HG03565 (cell line): ENCODE measurements around the gene CORO1C.
"Not testable (repeated sequence)": the region's sequence is repeated elsewhere in the genome, so short reads cannot be mapped to it uniquely, and the experiment has no call there.

Experiments
- ATAC-seq: cut with Tn5 transposase; IDR thresholded peaks from one replicate; pipeline ENCODE4 v1.9.1; 2021; ENCODE audit warnings: mild to moderate bottlenecking, moderate library complexity; ENCODE audit not compliant: unreplicated experiment

The CORO1C gene

GRCh38 chr12:108620236-108620879 lies 111.0 kb downstream of the CORO1C start:
- ATAC-seq: no peak

GRCh38 chr12:108619369-108620160 lies 111.8 kb downstream of the CORO1C start:
- no peak for ATAC-seq

- not testable (repeated sequence) for ATAC-seq
Measured at GRCh38 chr12:108618953-108619274, 112.4 kb downstream of the CORO1C start.

GRCh38 chr12:108618079-108618952 lies 113.0 kb downstream of the CORO1C start:
- ATAC-seq: peak; percentile 40

- ATAC-seq: peak; percentile 73
Measured at GRCh38 chr12:108616941-108617858, 114.1 kb downstream of the CORO1C start.

GRCh38 chr12:108616359-108616758 lies 115.0 kb downstream of the CORO1C start:
- ATAC-seq: no peak

- no peak for ATAC-seq
Measured at GRCh38 chr12:108615918-108616317, 115.4 kb downstream of the CORO1C start.

- no peak for ATAC-seq
Measured at GRCh38 chr12:108614639-108615038, 116.7 kb downstream of the CORO1C start.

- ATAC-seq: no peak
Measured at GRCh38 chr12:108614041-108614440, 117.3 kb downstream of the CORO1C start.

- ATAC-seq: no peak
Measured at GRCh38 chr12:108613548-108613947, 117.8 kb downstream of the CORO1C start.

- no peak for ATAC-seq
Measured at GRCh38 chr12:108612788-108613282, 118.5 kb downstream of the CORO1C start.

GRCh38 chr12:108611884-108612415 lies 119.4 kb downstream of the CORO1C start:
- ATAC-seq: no peak

GRCh38 chr12:108610856-108611605 lies 120.3 kb downstream of the CORO1C start:
- no peak for ATAC-seq

- ATAC-seq: no peak
Measured at GRCh38 chr12:108610336-108610815, 120.9 kb downstream of the CORO1C start.

GRCh38 chr12:108609537-108610335 lies 121.6 kb downstream of the CORO1C start:
- no peak for ATAC-seq

- ATAC-seq: no peak
Measured at GRCh38 chr12:108608616-108609015, 122.7 kb downstream of the CORO1C start.

- no peak for ATAC-seq
Measured at GRCh38 chr12:108607981-108608600, 123.2 kb downstream of the CORO1C start.

GRCh38 chr12:108606492-108606891 lies 124.8 kb downstream of the CORO1C start:
- ATAC-seq: no peak
